ENCODE data around the gene BBS2.

DNA sequence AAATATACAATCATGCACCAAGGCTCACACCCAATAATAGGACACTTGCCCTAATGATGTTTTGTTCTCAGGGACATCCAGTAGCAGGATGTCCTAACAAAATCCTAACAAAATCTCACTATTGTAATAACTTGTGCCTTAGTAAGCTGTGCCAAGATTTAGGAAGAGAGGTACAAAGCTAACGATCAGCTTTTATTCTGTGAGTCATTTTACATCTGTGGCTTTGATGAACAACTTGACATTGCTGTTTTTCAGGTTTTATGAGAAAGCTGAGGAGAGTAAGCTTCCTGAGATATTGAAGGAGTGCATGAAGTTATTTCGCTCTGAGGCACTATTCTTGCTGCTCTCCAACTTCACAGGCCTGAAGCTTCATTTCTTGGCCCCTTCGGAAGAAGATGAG, 49.6 kb downstream of the BBS2 start:
- TF ChIP-seq POLR2AphosphoS5 (IDR thresholded peaks at IDR 0.05; ENCODE audit: low read depth, low read length) (no peak), POLR2A (IDR thresholded peaks at IDR 0.05; ENCODE audit: low read depth, low read length) (no peak), TAF1 (IDR thresholded peaks at IDR 0.05; ENCODE audit: borderline replicate concordance, low read depth, low read length) (no peak)
